BJ (cell line): Measurements from ENCODE around the gene FUOM. TPM values are rescaled to one million over a fixed set of nuclear protein-coding genes. Genes with fewer than 3 reads are reported as not detected.

Source experiments
- CTCF ChIA-PET: fragments of 350-600 bp; formaldehyde crosslinking; extraction: SDS; loops from one replicate; lab custom pipeline; 2021; ENCODE audit warnings: antibody characterized with exemption, inconsistent platforms; lab: Yijun Ruan, JAX
- POLR2A ChIA-PET: fragments of 300-600 bp; sonication (Branson Sonifier 250); formaldehyde crosslinking; extraction: SDS; loops from one replicate; lab custom pipeline; 2021; ENCODE audit warnings: antibody characterized with exemption; lab: Charles Lee
- DNase-seq: peaks from one replicate; pipeline ENCODE4 v3.0.0-alpha.2; 2011; ENCODE audit warnings: low read depth
- H3K27me3 ChIP-seq: 2 replicates; pipeline ENCODE4 v1.6.0; 2011; ENCODE audit warnings: low read length; ENCODE audit not compliant: control insufficient read depth, insufficient read depth
- H3K36me3 ChIP-seq: 2 replicates; pipeline ENCODE4 v1.5.1; 2011; ENCODE audit warnings: low read length; ENCODE audit not compliant: control insufficient read depth, insufficient read depth
- H3K4me3 ChIP-seq: 2 replicates; pipeline ENCODE4 v1.5.1; 2011; ENCODE audit warnings: low read depth, mild to moderate bottlenecking, control low read depth, low read length
- polyA plus RNA-seq: library from polyadenylated mRNA; depleted of rRNA; stranded (reverse); fragments of >200 nt; gene quantifications from 2 replicates; pipeline ENCODE4 v1.2.3, GENCODE V29; 2011
- TF ChIP-seq, protein P1 (sequence below): IDR thresholded peaks from 2 replicates; pipeline ENCODE4 v1.5.1; 2011; ENCODE audit warnings: low read depth, mild to moderate bottlenecking, control low read depth, inconsistent platforms, low read length, moderate library complexity; ENCODE audit not compliant: insufficient read depth

FUOM gene
- polyA plus RNA-seq, 1 experiment, result 49.8 TPM

DNA sequence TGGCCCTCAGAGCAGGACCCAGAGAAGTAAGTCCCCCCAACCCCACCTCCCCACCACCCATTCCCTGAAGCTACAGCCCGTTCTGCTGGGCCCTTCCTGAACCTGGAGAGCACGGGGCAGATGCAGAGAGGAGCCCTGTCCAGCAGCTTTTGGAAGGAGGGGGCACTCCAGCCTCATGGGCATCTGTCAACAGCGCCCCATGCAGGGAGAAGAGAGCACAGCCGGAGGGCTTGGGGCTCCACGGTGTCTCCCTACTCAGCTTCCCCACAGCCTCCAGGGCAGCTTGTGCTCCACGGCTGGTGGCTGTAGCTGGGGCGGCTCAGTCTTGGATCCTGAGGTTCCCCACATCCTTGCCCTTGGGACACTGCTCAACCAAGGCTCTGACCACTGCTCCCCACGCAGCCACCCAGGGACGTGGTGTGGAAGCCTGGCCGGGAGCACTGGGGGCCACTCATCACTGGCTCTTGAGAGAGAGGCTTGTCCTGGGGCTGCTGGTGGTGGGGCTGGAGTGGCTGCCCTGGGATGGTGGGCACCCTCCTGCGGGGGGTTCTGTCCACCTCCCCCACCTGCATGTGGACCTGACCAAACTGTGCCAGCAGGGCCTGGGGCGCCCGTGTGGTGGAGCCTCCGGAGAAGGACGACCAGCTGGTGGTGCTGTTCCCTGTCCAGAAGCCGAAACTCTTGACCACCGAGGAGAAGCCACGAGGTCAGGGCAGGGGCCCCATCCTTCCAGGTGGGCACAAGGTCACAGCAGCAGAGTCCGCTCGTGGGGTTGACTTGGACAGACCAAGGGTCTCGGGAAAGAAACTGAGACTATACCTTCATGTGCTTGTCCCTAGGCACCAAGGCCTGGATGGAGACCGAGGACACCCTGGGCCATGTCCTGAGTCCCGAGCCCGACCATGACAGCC, 6.2 kb downstream of the FUOM start:
- POLR2A ChIA-PET, result no interaction called here
- CTCF ChIA-PET, result no interaction called here
- no peak for DNase-seq
- H3K4me3 ChIP-seq, result no peak overlapping the region
- peaks cover 3% of the 10 kb centered on the region for H3K36me3 ChIP-seq
- TF ChIP-seq, protein P1, sequence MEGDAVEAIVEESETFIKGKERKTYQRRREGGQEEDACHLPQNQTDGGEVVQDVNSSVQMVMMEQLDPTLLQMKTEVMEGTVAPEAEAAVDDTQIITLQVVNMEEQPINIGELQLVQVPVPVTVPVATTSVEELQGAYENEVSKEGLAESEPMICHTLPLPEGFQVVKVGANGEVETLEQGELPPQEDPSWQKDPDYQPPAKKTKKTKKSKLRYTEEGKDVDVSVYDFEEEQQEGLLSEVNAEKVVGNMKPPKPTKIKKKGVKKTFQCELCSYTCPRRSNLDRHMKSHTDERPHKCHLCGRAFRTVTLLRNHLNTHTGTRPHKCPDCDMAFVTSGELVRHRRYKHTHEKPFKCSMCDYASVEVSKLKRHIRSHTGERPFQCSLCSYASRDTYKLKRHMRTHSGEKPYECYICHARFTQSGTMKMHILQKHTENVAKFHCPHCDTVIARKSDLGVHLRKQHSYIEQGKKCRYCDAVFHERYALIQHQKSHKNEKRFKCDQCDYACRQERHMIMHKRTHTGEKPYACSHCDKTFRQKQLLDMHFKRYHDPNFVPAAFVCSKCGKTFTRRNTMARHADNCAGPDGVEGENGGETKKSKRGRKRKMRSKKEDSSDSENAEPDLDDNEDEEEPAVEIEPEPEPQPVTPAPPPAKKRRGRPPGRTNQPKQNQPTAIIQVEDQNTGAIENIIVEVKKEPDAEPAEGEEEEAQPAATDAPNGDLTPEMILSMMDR, result no peak
- no peaks in the 10 kb centered on the region for H3K27me3 ChIP-seq

DNA sequence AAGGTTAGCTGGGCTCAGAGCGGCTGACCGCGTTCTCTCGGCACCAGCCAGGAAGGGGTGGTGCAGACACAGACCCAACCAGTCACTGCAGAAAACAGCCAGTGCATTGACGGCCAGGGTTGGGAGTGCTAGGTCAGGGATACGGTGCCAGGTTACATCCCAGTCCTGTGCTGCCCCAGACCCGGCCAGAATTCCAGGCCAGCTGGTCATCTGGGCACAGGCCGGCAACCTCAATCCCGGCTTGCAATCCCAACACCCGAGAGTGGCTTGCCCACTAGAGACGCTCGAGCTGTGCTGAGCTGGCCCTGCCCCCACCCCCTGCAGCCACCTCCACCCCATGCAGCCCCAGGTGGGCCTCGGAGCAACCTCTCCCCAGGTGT, 6.9 kb downstream of the FUOM start:
- TF ChIP-seq, protein P1, result no peak
- DNase-seq, result no peak
- POLR2A ChIA-PET, result no interaction called here

DNA sequence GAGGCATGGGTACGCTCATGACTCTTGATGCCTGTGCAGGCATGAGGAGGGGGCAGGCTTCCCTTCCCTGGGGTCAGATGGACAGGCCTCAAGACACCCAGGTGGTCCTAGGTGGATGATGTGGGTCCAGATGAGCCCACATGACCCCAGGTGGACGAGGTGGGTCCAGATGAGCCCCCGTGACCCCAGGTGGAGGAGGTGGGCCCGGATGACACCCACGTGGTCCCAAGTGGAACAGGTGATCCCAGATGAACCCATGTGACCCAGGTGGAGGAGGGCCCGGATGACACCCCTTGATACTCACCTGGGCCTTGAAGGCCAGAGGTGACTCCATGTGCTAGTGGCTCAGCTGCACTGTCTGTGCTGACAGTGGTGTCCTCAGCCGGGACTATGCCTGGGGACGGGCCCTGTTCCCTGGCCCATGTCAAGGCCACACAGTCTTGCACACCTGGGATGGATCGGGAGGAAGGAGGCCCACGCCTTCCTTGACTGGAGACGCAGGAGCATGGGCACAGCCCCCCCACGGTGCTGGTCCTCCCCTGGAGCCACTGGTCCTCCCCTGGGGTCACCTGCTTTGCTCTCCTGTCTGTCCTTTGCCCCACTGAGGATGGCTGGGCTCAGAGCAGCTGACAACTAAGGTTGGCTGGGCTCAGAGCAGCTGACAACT, 7.4 kb downstream of the FUOM start:
- H3K4me3 ChIP-seq, result no peak overlapping the region
- TF ChIP-seq, protein P1, result no peak
- H3K36me3 ChIP-seq, result peaks cover 3% of the 10 kb centered on the region
- no peak for DNase-seq
- ChIA-PET POLR2A (no interaction called here), CTCF (no interaction called here)
- no peaks in the 10 kb centered on the region for H3K27me3 ChIP-seq

More for the DNA sequence above, 6.9 kb downstream of the FUOM start:
- CTCF ChIA-PET, result no interaction called here
- Histone ChIP-seq H3K27me3 (no peaks in the 10 kb centered on the region), H3K4me3 (no peak overlapping the region), H3K36me3 (peaks cover 3% of the 10 kb centered on the region)

DNA sequence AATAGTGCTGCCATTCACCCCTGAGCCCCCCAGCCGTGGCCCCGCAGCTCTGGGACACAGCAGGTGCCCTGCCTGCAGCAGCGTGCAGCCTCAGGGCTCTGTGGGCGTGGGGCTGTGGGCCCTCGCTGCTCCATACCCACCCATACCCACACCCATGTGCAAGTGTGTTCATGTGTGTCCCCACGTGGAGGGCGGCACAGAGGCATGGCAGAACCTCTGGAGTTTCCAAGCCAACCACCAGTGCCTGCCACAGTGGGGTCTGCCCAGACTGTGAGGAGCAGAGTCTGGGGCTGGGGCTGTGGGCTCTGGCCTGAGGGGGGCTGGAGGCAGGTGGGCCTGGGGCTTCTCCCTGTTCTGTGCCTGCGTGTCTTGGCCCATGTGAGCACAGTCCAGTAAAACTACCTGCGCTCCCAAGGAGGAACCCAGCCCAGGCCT, 8.2 kb downstream of the FUOM start:
- CTCF ChIA-PET, result no interaction called here
- no peak overlapping the region for H3K4me3 ChIP-seq
- DNase-seq, result no peak
- TF ChIP-seq, protein P1, result no peak
- POLR2A ChIA-PET, result no interaction called here
- H3K27me3 ChIP-seq, result no peaks in the 10 kb centered on the region
- H3K36me3 ChIP-seq, result peaks cover under 1% of the 10 kb centered on the region; the same call in 1 of the 2 replicates

DNA sequence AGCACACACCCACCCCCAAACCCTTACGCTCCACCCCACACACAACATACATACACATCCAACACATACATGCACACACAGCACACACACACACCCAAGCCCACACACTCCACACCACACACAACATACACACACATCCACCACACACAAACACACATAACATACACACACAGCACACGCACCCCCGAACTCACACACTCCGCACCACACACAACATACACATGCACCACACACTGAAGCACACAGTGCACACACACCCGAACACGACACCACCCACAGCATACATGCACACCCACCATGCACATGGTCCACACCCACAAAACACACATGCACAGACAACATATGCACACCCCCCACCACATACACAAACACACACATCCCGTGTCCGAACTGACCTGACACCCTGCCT, 8.7 kb downstream of the FUOM start:
- CTCF ChIA-PET, result no interaction called here
- POLR2A ChIA-PET, result no interaction called here
- Histone ChIP-seq H3K4me3 (no peak overlapping the region), H3K36me3 (no peaks in the 10 kb centered on the region; the same call in 1 of the 2 replicates), H3K27me3 (peaks cover 1% of the 10 kb centered on the region; the same call in 1 of the 2 replicates)
- TF ChIP-seq, protein P1, result no peak
- DNase-seq, result no peak
